BLaER1 treated with 17β-estradiol and CSF1 and Interleukin-3, amounts not matched to agents 10 nM and 100 nM (cell line): ENCODE measurements around the gene ZNF503.

Experiments used
- H3K27ac ChIP-seq, 11 experiments: shearing (Covaris generic); formaldehyde crosslinking; 2 replicates each; pipeline ENCODE4 v1.8.1; 2022
- H3K27me3 ChIP-seq, 11 experiments: shearing (Covaris generic); formaldehyde crosslinking; 2 replicates each; pipeline ENCODE4 v1.8.1; 2022
- H3K36me3 ChIP-seq, 11 experiments: shearing (Covaris generic); formaldehyde crosslinking; 2 replicates each; pipeline ENCODE4 v1.8.1; 2022
- H3K4me1 ChIP-seq, 10 experiments: shearing (Covaris generic); formaldehyde crosslinking; 2 replicates each; pipeline ENCODE4 v1.8.1; 2022
- H3K4me2 ChIP-seq, 11 experiments: shearing (Covaris generic); formaldehyde crosslinking; 2 replicates each; pipeline ENCODE4 v1.8.1; 2022
- H3K4me3 ChIP-seq, 10 experiments: shearing (Covaris generic); formaldehyde crosslinking; 2 replicates each; pipeline ENCODE4 v1.8.1; 2022
- H3K9ac ChIP-seq, 11 experiments: shearing (Covaris generic); formaldehyde crosslinking; 2 replicates each; pipeline ENCODE4 v1.8.1; 2022
- H3K9me3 ChIP-seq, 11 experiments: shearing (Covaris generic); formaldehyde crosslinking; replicated peaks in 1 of 11; 2 replicates each; pipeline ENCODE4 v1.8.1; 2022
- H4K20me1 ChIP-seq, 11 experiments: shearing (Covaris generic); formaldehyde crosslinking; 2 replicates each; pipeline ENCODE4 v1.8.1; 2022
- Cebpa-rat ChIP-seq, 11 experiments: shearing (Covaris generic); IDR thresholded peaks; 2 replicates each; pipeline ENCODE4 v1.8.1; 2022

Gene ZNF503

GRCh38 chr10:75443362-75443761 is 41.8 kb upstream of the ZNF503 start:
- no peaks in the 10 kb centered on the region for H3K4me1 ChIP-seq
- no peaks in the 10 kb centered on the region for H3K36me3 ChIP-seq
- H3K9me3 ChIP-seq = peaks cover 24 to 42% (median 34%) of the 10 kb centered on the region in 11 experiments
- H4K20me1 ChIP-seq = no peaks in the 10 kb centered on the region
- no peak overlapping the region for H3K4me3 ChIP-seq
- TF ChIP-seq Cebpa-rat (IDR thresholded peaks at IDR 0.05) = no peak
- no peaks in the 10 kb centered on the region for H3K27me3 ChIP-seq
- no peak overlapping the region for H3K27ac ChIP-seq
- no peak overlapping the region for H3K4me2 ChIP-seq
- H3K9ac ChIP-seq = no peak overlapping the region

DNA sequence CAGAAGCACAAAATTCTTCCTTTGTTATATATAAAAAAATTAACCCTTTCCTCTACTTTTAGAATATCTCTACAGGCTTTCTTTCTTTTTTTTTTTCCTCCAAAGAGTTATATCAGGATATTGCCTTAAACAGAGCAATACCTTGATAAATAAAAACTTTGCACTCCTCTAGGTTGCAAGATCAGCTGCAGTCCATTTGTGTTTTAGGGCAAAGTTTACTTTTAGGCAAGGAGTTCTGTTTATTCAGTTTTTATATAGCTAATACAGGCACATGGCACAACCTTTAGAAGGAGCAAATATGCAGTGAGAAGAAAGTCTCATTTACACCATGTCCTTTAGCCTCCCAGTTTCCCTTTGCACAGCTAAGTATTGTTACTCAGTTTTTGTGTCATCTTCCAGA is 40.1 kb upstream of the ZNF503 start:
- Histone ChIP-seq H3K4me2 (no peak overlapping the region), H3K9me3 (peaks cover 24 to 39% (median 33%) of the 10 kb centered on the region in 11 experiments), H3K27me3 (no peaks in the 10 kb centered on the region), H3K9ac (no peak overlapping the region), H3K4me1 (no peaks in the 10 kb centered on the region), H3K36me3 (no peaks in the 10 kb centered on the region), H3K4me3 (no peak overlapping the region), H3K27ac (no peak overlapping the region), H4K20me1 (no peaks in the 10 kb centered on the region)
- no peak for TF ChIP-seq Cebpa-rat (IDR thresholded peaks at IDR 0.05)

DNA sequence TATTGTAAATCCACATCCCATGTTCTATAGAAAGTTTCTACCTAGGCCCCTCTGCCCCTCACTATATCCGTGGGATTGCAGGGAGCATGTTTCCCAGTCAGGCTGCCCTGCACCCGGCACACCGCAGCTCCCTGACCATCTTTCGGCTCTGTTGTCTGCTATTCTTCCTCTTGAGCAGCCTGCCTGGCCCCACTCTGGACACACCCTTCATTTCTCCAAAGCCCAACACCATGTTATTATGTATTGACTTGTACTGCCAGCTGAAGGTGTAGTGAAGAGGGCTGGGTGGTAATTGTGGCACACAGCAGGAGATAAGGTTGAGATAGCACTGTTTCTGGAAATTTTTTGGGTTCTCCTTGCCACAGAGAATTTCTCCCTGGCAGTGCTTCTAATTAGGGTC is 39.6 kb upstream of the ZNF503 start:
- no peak overlapping the region for H3K4me2 ChIP-seq
- no peaks in the 10 kb centered on the region for H4K20me1 ChIP-seq
- H3K4me3 ChIP-seq = no peak overlapping the region
- no peak overlapping the region for H3K27ac ChIP-seq
- no peak overlapping the region for H3K9ac ChIP-seq
- H3K9me3 ChIP-seq = peaks cover 24 to 38% (median 30%) of the 10 kb centered on the region in 11 experiments
- H3K4me1 ChIP-seq = no peaks in the 10 kb centered on the region
- H3K27me3 ChIP-seq = no peaks in the 10 kb centered on the region
- no peaks in the 10 kb centered on the region for H3K36me3 ChIP-seq
- TF ChIP-seq Cebpa-rat (IDR thresholded peaks at IDR 0.05) = no peak

GRCh38 chr10:75440271-75440793 is 38.8 kb upstream of the ZNF503 start:
- Histone ChIP-seq H3K4me3 (no peak overlapping the region), H3K4me2 (no peak overlapping the region), H3K27me3 (no peaks in the 10 kb centered on the region), H3K9me3 (peaks cover 24 to 32% (median 29%) of the 10 kb centered on the region in 11 experiments), H3K36me3 (no peaks in the 10 kb centered on the region), H3K4me1 (no peaks in the 10 kb centered on the region), H3K27ac (no peak overlapping the region), H3K9ac (no peak overlapping the region), H4K20me1 (no peaks in the 10 kb centered on the region)
- no peak for TF ChIP-seq Cebpa-rat (IDR thresholded peaks at IDR 0.05)

DNA sequence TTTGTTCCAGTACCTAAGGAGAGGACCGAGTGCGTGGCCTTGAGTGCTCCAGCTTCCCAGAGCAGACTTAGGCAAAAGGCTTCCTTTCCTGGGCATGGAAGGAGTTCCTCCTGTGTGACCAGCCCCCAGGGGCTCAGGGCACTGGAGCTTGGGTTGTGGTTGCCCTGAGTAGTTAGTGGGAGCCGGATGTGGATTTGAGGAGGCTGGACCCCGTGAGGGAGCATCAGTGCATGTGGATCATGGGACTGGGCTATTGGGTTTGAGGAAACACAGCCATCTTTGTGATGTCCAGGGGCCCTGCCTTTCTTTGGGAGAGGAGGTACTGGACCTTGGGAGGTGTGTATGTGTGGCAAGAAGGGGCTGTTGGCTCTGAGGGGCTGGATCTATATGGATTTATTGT is 38.2 kb upstream of the ZNF503 start:
- H4K20me1 ChIP-seq = no peaks in the 10 kb centered on the region
- no peaks in the 10 kb centered on the region for H3K4me1 ChIP-seq
- H3K36me3 ChIP-seq = no peaks in the 10 kb centered on the region
- H3K9ac ChIP-seq = no peak overlapping the region
- H3K27ac ChIP-seq = no peak overlapping the region
- H3K4me2 ChIP-seq = no peak overlapping the region
- H3K27me3 ChIP-seq = no peaks in the 10 kb centered on the region
- H3K4me3 ChIP-seq = no peak overlapping the region
- peaks cover 20 to 27% (median 25%) of the 10 kb centered on the region in 11 experiments for H3K9me3 ChIP-seq
- TF ChIP-seq Cebpa-rat (IDR thresholded peaks at IDR 0.05) = no peak

DNA sequence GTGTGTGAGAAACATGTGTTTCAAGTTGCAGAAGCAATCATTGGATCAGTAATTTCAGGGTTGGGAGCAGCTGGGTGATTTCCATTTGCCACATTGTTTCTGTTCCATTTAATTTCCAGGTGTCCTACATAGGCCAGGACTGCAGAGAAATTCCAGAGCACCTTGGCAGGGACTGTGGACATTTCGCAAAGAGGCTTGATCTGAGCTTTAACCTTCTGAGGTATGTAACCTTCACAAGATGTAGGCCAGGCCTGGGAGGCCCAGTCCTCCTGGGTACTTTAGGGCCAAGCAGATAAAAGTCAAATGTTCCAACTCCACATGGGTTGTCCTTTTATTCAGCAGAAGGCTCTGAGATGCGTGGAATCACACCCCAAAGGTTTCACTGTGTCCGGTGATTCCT is 36.7 kb upstream of the ZNF503 start:
- no peaks in the 10 kb centered on the region for H3K36me3 ChIP-seq
- H3K27me3 ChIP-seq = no peaks in the 10 kb centered on the region
- H3K4me1 ChIP-seq = 0 out of 20 replicates have a peak, but pooled peaks cover 0 to 3% (median 0%) of the 10 kb centered on the region in 10 experiments
- H3K4me2 ChIP-seq = no peak overlapping the region
- peaks cover 5 to 12% (median 10%) of the 10 kb centered on the region in 11 experiments; a peak in 19 of 22 replicates for H3K9me3 ChIP-seq
- no peak for TF ChIP-seq Cebpa-rat (IDR thresholded peaks at IDR 0.05)
- H3K9ac ChIP-seq = no peak overlapping the region
- H4K20me1 ChIP-seq = no peaks in the 10 kb centered on the region
- no peak overlapping the region for H3K4me3 ChIP-seq
- no peak overlapping the region for H3K27ac ChIP-seq

DNA sequence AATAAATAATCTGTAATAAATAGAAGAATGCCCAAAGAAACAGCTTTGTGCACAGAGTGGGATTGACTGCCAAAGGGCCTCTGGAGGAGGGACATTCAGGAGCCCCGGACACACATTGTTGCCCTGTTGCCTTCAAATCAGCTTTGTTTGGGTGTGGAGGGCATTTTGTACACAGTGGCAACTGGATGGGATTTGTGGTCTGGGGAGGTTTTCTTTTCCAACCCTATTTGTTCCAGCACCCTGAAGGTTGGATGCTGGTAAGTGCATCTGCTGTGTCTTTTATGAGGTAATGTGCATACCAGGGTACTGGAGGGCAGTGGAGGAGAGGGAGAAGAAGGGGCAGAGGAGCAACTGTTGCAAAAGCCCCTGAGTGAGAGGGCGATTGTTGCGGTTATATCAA is 36.1 kb upstream of the ZNF503 start:
- Histone ChIP-seq H3K9ac (no peak overlapping the region), H3K36me3 (no peaks in the 10 kb centered on the region), H3K9me3 (peaks cover 0 to 6% (median 5%) of the 10 kb centered on the region in 11 experiments; a peak in 13 of 22 replicates), H3K27ac (no peak overlapping the region), H3K4me1 (0 out of 20 replicates have a peak, but pooled peaks cover 0 to 3% (median 0%) of the 10 kb centered on the region in 10 experiments), H3K4me3 (no peak overlapping the region), H4K20me1 (no peaks in the 10 kb centered on the region), H3K4me2 (no peak overlapping the region), H3K27me3 (no peaks in the 10 kb centered on the region)
- no peak for TF ChIP-seq Cebpa-rat (IDR thresholded peaks at IDR 0.05)

DNA sequence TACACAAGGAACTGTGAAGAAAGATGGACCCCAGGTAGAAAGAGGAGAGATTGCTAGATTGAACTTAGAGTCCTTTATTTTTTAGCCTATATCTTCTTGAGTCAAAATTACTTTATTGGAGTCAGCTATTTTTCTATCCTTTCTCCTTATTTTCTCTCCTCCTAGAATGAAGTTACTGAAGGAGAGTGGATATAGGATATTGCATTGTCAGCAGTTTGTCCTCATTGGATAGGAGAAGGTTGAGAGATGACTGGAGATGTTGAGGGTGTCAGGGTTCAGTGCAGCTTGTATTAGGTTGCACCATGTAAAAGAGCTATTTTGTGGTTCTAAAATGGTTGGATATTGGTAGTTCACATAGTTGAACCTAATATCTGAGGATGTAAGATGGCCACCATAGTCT is 35.3 kb upstream of the ZNF503 start:
- H3K4me2 ChIP-seq = no peak overlapping the region
- H4K20me1 ChIP-seq = no peaks in the 10 kb centered on the region
- no peak overlapping the region for H3K4me3 ChIP-seq
- peaks cover 0 to under 1% (median 0%) of the 10 kb centered on the region in 11 experiments; a peak in 3 of 22 replicates for H3K9me3 ChIP-seq
- H3K4me1 ChIP-seq = 0 out of 20 replicates have a peak, but pooled peaks cover 0 to 3% (median 0%) of the 10 kb centered on the region in 10 experiments
- H3K36me3 ChIP-seq = no peaks in the 10 kb centered on the region
- no peak overlapping the region for H3K9ac ChIP-seq
- H3K27ac ChIP-seq = no peak overlapping the region
- no peak for TF ChIP-seq Cebpa-rat (IDR thresholded peaks at IDR 0.05)
- no peaks in the 10 kb centered on the region for H3K27me3 ChIP-seq

DNA sequence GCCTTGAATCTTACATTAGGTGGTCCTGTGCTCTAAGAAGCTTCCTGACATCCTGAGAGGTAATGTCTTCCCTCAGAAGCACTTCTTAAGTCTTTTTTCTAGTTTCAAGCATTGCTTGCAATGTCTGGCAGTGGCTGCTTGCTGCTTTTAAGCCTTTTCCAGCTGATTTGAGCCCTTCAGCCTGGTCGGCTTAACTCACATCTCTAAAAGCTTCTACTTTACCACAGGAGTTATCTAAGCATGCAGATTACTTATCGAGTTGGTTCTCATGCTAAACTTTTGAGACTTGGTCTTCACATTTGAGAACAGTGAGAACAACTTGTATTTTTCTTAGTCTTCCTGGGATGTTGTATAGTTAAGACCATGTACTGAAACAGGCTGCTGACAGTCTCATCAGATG is 33.7 kb upstream of the ZNF503 start:
- Histone ChIP-seq H3K27me3 (no peaks in the 10 kb centered on the region), H3K4me1 (peaks cover 2 to 7% (median 3%) of the 10 kb centered on the region in 10 experiments; a peak in 18 of 20 replicates), H3K36me3 (no peaks in the 10 kb centered on the region), H3K9ac (no peak overlapping the region), H3K4me2 (no peak overlapping the region), H4K20me1 (no peaks in the 10 kb centered on the region), H3K27ac (no peak overlapping the region), H3K9me3 (peaks cover 0 to 10% (median 7%) of the 10 kb centered on the region in 11 experiments; a peak in 11 of 22 replicates), H3K4me3 (no peak overlapping the region)
- TF ChIP-seq Cebpa-rat (IDR thresholded peaks at IDR 0.05) = no peak

- no peak overlapping the region for H3K9ac ChIP-seq
Measured at GRCh38 chr10:75434291-75434690, 32.7 kb upstream of the ZNF503 start.

More at GRCh38 chr10:75434291-75434690, 32.7 kb upstream of the ZNF503 start:
- Histone ChIP-seq H3K27me3 (no peaks in the 10 kb centered on the region), H3K4me1 (peaks cover 8 to 17% (median 11%) of the 10 kb centered on the region in 10 experiments; a peak in 18 of 20 replicates), H4K20me1 (no peaks in the 10 kb centered on the region), H3K4me2 (no peak overlapping the region), H3K27ac (no peak overlapping the region), H3K9me3 (peaks cover 0 to 10% (median 7%) of the 10 kb centered on the region in 11 experiments; a peak in 11 of 22 replicates), H3K4me3 (no peak overlapping the region), H3K36me3 (no peaks in the 10 kb centered on the region)
- no peak for TF ChIP-seq Cebpa-rat (IDR thresholded peaks at IDR 0.05)
